HFFc6 (cell line): Measurements from ENCODE around the gene KIF7. TPM values are rescaled to one million over a fixed set of nuclear protein-coding genes. Genes with fewer than 3 reads are reported as not detected.
A peak's percentile ranks its signal among the peaks of the same experiment; 100 is the strongest.

Experiments used
- DNase-seq: peaks from one replicate; pipeline ENCODE4 v3.0.0-alpha.2; 2018
- H3K27ac Mint-ChIP-seq: 2 replicates; pipeline ENCODE4 v1.8.0; 2020; ENCODE audit warnings: mild to moderate bottlenecking, mixed read lengths
- H3K27me3 Mint-ChIP-seq: 2 replicates; pipeline ENCODE4 v1.8.0; 2021; ENCODE audit warnings: mild to moderate bottlenecking, moderate library complexity, mixed read lengths; ENCODE audit not compliant: insufficient read depth
- H3K36me3 Mint-ChIP-seq: 2 replicates; pipeline ENCODE4 v1.8.0; 2021; ENCODE audit warnings: low read depth, mixed read lengths
- H3K4me1 Mint-ChIP-seq: 2 replicates; pipeline ENCODE4 v1.8.0; 2020; ENCODE audit warnings: low read depth, mixed read lengths
- H3K4me3 Mint-ChIP-seq: 2 replicates; pipeline ENCODE4 v1.8.0; 2020; ENCODE audit warnings: mild to moderate bottlenecking, moderate library complexity, mixed read lengths
- H3K9me3 Mint-ChIP-seq: 2 replicates; pipeline ENCODE4 v1.8.0; 2020; ENCODE audit warnings: mild to moderate bottlenecking, mixed read lengths
- CTCF ChIP-seq: fragments of 200-600 bp; sonication (generic); IDR thresholded peaks from 2 replicates; pipeline ENCODE4 v1.5.0; 2021; ENCODE audit warnings: antibody characterized with exemption, mild to moderate bottlenecking
- total RNA-seq, 6 experiments: library from RNA; stranded (reverse); fragmentation: NEBNext Ultra II Directional; extraction: Animal tissue kit (Norgen Biotek cat#: 25700); gene quantifications; 2 replicates in 1 of 6; 3 replicates in 5 of 6; pipeline ENCODE4 v1.2.3, GENCODE V29; 2021

The KIF7 gene
- total RNA-seq, 6 experiments from 2014 or later: 21.9 to 27.3 (median 24.5) TPM

DNA sequence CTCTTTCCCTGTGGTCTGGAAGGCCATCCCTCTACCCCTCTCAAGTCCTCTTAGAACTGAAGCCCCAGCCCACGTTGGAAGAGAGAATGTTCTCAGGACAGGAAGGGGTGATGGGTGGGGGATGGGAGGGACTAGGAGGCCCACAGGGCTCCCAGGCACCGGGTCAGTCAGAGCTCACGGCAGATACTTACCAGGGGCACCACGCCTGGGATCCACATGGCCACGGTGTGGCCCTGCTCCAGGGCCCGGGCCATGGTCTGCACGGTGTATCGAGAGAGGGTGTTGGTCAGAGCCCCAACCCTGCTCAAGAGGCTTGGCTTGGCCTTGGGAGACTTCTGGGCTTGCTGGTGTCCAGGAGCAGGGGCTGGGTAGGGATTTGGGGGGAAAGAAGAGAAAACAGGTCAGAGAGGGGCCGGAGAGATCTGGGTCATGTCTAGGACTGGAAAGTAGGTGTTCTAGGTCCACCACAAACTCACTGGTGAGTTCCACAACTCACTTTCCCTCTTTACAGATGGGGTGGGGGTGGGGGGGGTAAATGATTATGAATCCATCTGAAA lies 14.1 kb upstream of the KIF7 start:
- Mint-ChIP-seq H3K4me1 (peaks cover 21% of the 10 kb centered on the region), H3K27me3 (peaks cover 2% of the 10 kb centered on the region), H3K4me3 (no peak overlapping the region), H3K9me3 (no peaks in the 10 kb centered on the region), H3K36me3 (no peaks in the 10 kb centered on the region), H3K27ac (no peak overlapping the region)
- no peak for TF ChIP-seq CTCF
- DNase-seq: no peak

- Mint-ChIP-seq H3K4me1 (peaks cover 29% of the 10 kb centered on the region), H3K27me3 (peaks cover 2% of the 10 kb centered on the region), H3K4me3 (no peak overlapping the region), H3K36me3 (no peaks in the 10 kb centered on the region), H3K9me3 (no peaks in the 10 kb centered on the region), H3K27ac (no peak overlapping the region)
- DNase-seq: no peak
- TF ChIP-seq CTCF: no peak
Measured at GRCh38 chr15:89668171-89668570, 12.9 kb upstream of the KIF7 start.

DNA sequence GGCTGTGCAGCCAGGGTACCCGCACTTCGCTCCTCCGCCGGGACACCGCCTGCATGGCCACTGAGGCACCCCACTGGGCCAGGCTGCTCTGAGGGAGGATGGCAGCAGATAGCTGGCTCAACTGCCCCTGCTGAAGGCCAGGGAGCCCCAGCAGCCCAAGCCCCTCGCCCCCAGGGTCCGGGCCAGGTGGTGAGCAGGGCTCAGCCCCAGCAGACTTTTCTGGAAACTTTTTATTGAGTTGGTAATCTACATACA lies 12.4 kb upstream of the KIF7 start:
- no peak for DNase-seq
- H3K27ac Mint-ChIP-seq: no peak overlapping the region
- no peaks in the 10 kb centered on the region for H3K36me3 Mint-ChIP-seq
- peaks cover 2% of the 10 kb centered on the region for H3K27me3 Mint-ChIP-seq
- no peak overlapping the region for H3K4me3 Mint-ChIP-seq
- peaks cover 30% of the 10 kb centered on the region for H3K4me1 Mint-ChIP-seq
- no peaks in the 10 kb centered on the region for H3K9me3 Mint-ChIP-seq
- no peak for TF ChIP-seq CTCF

DNA sequence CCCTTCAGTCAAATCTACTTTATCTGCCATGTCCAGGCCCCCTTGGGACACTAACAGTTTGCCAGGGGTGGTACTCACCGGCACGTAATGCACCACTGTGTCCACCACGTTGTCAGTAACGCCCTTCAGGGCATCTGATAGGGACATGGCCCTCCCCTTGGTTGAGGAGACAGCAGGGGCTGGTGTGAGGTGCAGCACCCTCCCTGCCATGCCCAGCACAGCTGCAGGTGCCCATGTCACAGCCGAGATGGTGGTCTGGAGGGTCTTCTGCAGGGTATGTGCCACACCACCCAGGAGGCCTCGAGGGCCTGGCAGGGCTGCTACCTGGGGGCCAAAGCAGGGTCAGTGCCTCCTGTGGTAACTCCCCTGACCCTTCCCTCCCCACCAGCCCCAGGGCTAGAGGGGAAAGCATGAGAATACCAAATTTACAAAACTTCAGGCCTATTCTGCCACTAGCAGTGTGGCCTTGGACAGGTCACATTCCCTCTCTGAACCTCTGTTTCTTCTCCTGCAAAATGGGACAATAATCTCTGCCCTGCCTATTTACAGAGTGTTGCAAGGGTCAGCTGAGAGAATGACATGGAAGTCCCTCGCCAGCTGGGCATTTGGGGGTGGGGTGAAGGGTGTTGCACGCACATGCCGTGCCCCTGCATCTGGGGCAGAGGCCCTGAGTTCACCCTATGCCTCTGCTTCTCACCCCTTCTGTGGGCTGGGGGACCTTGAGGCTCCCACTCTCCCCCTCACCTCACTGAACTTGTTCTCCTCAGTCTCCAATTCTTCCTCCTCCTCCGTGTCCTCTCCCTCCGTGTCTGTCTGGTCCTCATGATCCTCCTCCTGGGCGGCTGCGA lies 11.8 kb upstream of the KIF7 start:
- no peaks in the 10 kb centered on the region for H3K36me3 Mint-ChIP-seq
- H3K9me3 Mint-ChIP-seq: no peaks in the 10 kb centered on the region
- H3K27ac Mint-ChIP-seq: no peak overlapping the region
- no peak for DNase-seq
- H3K4me1 Mint-ChIP-seq: peaks cover 30% of the 10 kb centered on the region
- H3K4me3 Mint-ChIP-seq: no peak overlapping the region
- no peak for TF ChIP-seq CTCF
- peaks cover 2% of the 10 kb centered on the region for H3K27me3 Mint-ChIP-seq

DNA sequence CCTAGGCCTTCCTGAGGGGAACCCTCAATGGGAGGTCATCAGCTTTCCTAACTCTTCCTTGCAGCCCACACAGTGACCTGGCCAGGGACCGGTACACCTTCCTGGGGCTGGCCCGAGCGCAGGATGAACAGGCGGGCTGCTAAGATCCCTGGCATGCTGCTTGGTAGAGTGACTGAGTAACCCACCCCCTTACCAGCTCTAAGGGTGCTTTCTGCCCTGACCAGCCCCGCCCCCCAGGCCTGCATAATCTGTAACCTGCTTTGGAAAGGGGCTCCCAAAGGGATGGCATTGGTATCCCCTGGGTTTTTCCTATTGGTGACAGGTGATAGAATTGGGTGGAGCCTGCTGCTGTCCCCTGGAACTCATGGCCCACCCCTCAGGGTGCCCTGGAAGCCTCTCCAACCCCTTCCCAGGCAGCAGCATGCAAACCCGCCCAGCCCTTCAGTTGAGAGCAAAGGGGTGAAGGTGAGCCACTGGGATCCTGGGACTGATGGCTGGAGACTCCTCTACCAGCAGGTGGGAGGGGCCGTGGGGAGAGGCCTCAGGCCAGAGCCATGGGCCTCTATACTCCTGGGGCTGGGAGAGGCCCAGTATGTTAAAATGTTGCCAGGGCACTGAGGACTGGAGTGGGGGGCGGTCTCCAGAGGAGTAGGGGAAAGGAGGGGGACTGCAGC lies 11.1 kb upstream of the KIF7 start:
- 0 out of 2 replicates have a peak, but pooled peaks cover under 1% of the 10 kb centered on the region for H3K36me3 Mint-ChIP-seq
- no peak for DNase-seq
- no peaks in the 10 kb centered on the region for H3K9me3 Mint-ChIP-seq
- TF ChIP-seq CTCF: no peak
- peaks cover 29% of the 10 kb centered on the region for H3K4me1 Mint-ChIP-seq
- 0 out of 2 replicates have a peak overlapping the region, but pooled peaks have one; percentile 18 for H3K27ac Mint-ChIP-seq
- H3K27me3 Mint-ChIP-seq: peaks cover 2% of the 10 kb centered on the region
- no peak overlapping the region for H3K4me3 Mint-ChIP-seq
